Naive B cell (primary cell): ENCODE data around the gene AGPAT2. TPM values are rescaled to one million over a fixed set of nuclear protein-coding genes. Genes with fewer than 3 reads are reported as not detected.

Source experiments
- ATAC-seq, 2 donors: fragments of 150-1000 bp; cut with Tn5 transposase; 2 replicates each; pipeline ENCODE4 v1.10.0; 2021; ENCODE audit warnings: low read depth in 2 of 2, mild to moderate bottlenecking in 2 of 2, moderate library complexity in 2 of 2
- DNase-seq: peaks from one replicate; pipeline ENCODE4 v3.0.0; 2022
- H3K27ac Mint-ChIP-seq, 6 donors: one replicate each; pipeline ENCODE4 v1.8.0; 2020 to 2022; ENCODE audit warnings: mild to moderate bottlenecking in 6 of 6, mixed read lengths in 6 of 6, moderate library complexity in 5 of 6, inconsistent platforms in 2 of 6
- H3K27me3 Mint-ChIP-seq, 3 donors: one replicate each; pipeline ENCODE4 v1.8.0; 2021 to 2022; ENCODE audit warnings: mixed read lengths in 3 of 3, mild to moderate bottlenecking in 1 of 3
- H3K36me3 Mint-ChIP-seq, 2 donors: one replicate each; pipeline ENCODE4 v1.8.0; 2020 to 2022; ENCODE audit warnings: mixed read lengths in 2 of 2, inconsistent platforms in 1 of 2, mild to moderate bottlenecking in 1 of 2
- H3K4me1 Mint-ChIP-seq, 3 donors: one replicate each; pipeline ENCODE4 v1.8.0; 2020 to 2022; ENCODE audit warnings: mixed read lengths in 3 of 3, inconsistent platforms in 1 of 3, mild to moderate bottlenecking in 1 of 3, moderate library complexity in 1 of 3
- H3K4me3 Mint-ChIP-seq, 8 donors: one replicate each; pipeline ENCODE4 v1.8.0; 2020 to 2022; ENCODE audit warnings: mild to moderate bottlenecking in 8 of 8, mixed read lengths in 8 of 8, moderate library complexity in 8 of 8, inconsistent platforms in 2 of 8
- H3K9me3 Mint-ChIP-seq, 7 donors: one replicate each; pipeline ENCODE4 v1.8.0; 2020 to 2022; ENCODE audit warnings: mixed read lengths in 7 of 7, mild to moderate bottlenecking in 5 of 7, inconsistent platforms in 2 of 7, moderate library complexity in 1 of 7
- polyA plus RNA-seq, 6 donors: library from polyadenylated mRNA; unstranded; fragments of 300-500 nt; fragmentation: Illumina TruSeq; gene quantifications; one replicate each; pipeline ENCODE4 v1.2.3, GENCODE V29; 2021; ENCODE audit warnings: low read depth in 6 of 6

The AGPAT2 gene
- polyA plus RNA-seq, 6 donors from 2014 or later = 36.1 to 59.9 (median 48.0) TPM

DNA sequence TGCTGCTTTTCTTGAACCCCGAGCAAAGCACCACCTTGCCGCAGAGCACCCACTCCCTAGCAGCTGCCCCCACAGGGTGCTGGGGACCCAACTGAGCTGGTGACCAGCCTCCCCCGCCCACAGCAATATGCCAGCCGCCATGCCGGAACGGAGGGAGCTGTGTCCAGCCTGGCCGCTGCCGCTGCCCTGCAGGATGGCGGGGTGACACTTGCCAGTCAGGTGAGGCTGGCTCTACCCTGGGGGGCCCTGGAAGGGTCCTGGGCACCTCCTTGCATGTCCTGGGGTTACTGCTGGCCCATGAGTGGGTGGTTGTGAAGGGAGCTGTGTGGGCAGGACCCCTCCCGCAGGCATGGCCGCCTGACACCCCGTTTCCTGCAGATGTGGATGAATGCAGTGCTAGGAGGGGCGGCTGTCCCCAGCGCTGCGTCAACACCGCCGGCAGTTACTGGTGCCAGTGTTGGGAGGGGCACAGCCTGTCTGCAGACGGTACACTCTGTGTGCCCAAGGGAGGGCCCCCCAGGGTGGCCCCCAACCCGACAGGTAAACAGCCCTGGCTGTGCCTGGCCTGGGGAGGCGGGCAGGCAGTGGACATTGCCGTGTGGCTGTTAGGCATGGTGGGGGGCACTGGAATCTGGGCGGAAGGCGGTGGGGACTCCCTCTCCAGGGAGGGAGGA is 17.3 kb downstream of the AGPAT2 start:
- ATAC-seq (no peak), DNase-seq (no peak)
- Mint-ChIP-seq H3K4me3 (no peak overlapping the region), H3K27ac (no peak overlapping the region), H3K4me1 (peaks cover 3 to 11% (median 9%) of the 10 kb centered on the region in 3 donors), H3K36me3 (no peaks in the 10 kb centered on the region), H3K9me3 (no peaks in the 10 kb centered on the region), H3K27me3 (peaks cover 0 to 26% (median 3%) of the 10 kb centered on the region in 3 donors)

DNA sequence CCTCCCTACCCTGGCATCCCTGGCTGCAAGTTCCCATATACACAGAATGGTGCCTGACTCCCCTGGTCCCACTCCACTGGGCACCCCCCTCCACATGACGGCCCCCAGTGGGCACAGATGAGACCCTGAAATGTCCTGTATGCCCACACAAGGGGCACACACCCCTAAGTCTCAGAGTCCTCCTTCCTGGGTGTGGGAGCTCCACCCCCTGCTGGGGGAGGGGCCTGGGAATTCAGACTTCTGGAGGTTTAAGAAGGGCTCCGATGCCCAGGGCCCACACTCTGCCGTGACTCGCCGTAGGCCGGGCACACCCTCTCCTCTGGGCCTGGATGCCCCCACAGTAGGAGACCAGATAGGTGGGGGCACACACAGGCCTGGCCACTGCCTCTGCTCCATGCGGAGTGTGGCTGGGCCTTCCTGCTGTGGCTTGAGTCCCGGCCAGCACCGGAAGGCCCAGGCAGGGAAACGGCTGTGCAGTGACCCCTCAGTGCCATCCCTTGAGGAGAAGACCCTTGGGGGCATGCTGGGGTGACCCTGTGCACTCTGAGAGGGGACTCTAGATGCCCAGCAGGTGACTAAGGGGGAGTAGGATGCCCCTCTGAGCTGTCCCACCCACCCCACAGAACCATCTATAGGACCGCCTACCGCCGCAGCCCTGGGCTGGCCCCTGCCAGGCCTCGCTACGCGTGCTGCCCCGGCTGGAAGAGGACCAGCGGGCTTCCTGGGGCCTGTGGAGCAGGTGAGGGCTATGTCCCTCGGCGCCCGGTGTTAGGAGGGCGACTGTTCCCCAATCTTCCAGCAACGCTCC is 18.1 kb downstream of the AGPAT2 start:
- Mint-ChIP-seq H3K9me3 (no peaks in the 10 kb centered on the region), H3K36me3 (no peaks in the 10 kb centered on the region), H3K27ac (no peak overlapping the region), H3K27me3 (peaks cover 0 to 34% (median 5%) of the 10 kb centered on the region in 3 donors), H3K4me3 (peak overlapping the region in 2 of 8 donors; percentile 18 to 64), H3K4me1 (peaks cover 5 to 15% (median 12%) of the 10 kb centered on the region in 3 donors)
- ATAC-seq (no peak), DNase-seq (no peak)

DNA sequence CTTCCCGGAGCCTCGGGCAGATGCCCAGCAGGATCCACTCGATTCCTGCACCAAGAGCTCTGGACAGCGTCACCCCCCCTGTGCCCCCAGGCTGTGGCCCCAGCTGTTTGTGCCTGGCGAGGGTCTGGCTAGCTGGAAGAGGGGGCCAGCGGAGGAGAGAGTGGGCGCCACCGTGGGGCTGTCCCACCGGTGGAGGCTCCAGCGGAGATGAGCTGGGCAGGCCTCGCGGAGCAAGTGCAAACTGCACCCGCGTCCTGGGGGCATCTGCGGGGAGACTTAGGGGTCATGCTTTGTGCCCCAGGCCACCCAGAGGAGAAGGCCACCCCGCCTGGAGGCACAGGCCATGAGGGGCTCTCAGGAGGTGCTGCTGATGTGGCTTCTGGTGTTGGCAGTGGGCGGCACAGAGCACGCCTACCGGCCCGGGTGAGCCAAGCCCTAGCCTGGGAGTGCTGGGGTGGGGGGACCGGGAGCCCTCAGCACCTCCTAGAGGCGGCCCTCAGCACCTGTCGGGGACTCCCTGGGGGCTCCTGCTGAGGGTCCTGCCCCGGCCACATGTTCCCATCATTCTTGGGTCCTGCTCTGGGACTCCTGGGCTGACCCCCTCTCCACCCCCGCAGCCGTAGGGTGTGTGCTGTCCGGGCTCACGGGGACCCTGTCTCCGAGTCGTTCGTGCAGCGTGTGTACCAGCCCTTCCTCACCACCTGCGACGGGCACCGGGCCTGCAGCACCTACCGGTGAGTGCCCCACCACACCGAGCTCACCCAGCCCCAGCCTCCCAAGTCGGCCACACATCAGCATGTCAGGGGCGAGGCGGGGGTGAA is 19.1 kb downstream of the AGPAT2 start:
- no peaks in the 10 kb centered on the region for H3K9me3 Mint-ChIP-seq
- H3K4me1 Mint-ChIP-seq = peaks cover 5 to 19% (median 9%) of the 10 kb centered on the region in 3 donors
- peaks cover 0 to 44% (median 5%) of the 10 kb centered on the region in 3 donors for H3K27me3 Mint-ChIP-seq
- ATAC-seq (no peak), DNase-seq (no peak)
- peak overlapping the region in 2 of 8 donors; percentile 18 to 20 for H3K4me3 Mint-ChIP-seq
- H3K27ac Mint-ChIP-seq = no peak overlapping the region
- H3K36me3 Mint-ChIP-seq = no peaks in the 10 kb centered on the region

DNA sequence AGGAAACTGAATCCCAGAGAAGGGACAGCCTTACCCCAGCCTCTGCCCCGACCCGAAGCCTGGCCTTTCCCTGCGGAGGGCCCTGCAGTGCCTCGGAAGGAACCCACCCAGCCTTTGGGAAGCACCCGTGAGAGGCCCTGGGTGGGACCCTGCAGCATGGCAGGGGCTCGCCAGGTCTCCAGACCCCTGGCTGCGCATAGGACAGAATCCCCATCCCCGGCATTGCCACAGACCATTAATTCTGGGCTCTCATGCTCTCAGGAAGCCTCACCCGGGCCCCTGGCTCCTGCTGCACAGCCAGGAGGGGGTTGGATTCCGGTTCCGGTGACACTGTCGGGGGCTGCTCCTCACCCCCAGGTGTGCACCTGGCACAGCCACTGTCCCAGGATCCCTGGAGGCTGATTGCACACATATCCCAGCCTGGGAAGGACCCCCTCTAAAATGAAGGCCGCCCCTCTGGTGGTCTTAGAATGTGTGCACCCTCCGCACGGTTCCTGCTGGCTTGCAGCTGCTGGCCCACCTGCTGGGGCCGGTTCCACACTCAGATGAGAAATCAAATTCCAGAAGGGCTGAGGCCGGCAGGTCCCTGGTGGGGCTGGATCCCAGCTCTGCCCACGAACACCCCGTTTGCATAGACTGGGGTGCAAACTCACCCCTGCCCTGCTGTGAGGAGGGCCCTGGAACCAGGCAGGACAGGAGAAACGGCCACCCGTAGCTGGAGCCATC is 19.9 kb downstream of the AGPAT2 start:
- Mint-ChIP-seq H3K9me3 (no peaks in the 10 kb centered on the region), H3K4me1 (peaks cover 5 to 20% (median 9%) of the 10 kb centered on the region in 3 donors), H3K4me3 (no peak overlapping the region), H3K27ac (no peak overlapping the region), H3K27me3 (peaks cover 0 to 49% (median 5%) of the 10 kb centered on the region in 3 donors), H3K36me3 (no peaks in the 10 kb centered on the region)
- DNase-seq = no peak
- ATAC-seq = no peak

DNA sequence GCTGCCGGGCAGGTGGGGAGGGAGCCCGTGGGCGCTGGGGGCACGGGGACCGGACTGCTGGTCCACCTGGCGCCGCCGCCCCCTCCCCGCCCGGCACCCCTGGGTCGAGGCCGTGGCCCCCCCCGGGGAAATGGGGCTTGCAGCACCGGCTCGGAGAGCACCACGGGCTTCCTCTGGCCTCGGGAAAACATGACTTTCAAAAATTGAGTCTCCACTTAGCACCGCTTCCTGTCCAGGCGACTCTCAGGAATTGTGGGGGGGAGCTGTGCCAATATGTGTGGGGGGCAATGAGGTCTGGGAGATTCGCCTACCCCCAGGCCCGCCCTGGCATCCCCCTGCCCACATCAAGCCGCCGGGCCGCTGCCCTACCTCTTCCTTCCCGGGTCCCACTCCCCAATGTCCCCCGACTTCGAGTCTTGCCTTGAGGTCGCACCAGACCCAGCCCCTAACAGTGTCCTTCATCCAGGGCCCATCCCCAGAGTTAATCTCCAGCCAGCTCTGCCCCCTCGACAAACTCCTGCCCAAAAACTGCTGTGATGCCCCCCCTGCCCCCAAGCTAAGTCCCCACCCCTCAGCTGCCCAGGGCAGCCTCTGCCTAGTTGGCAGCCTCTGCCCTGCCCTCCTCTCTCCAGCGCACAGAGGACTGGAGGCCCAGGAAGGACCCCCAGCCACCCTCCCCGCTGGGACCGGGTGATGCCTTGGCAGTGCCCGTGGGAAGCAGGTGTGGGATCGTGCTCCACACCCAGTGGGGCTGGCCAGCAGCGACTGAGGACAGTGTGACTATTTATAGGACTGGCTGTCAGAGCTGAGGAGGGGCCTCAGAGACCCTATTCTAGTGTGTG is 20.7 kb downstream of the AGPAT2 start:
- ATAC-seq (no peak), DNase-seq (no peak)
- Mint-ChIP-seq H3K9me3 (no peaks in the 10 kb centered on the region), H3K4me1 (peaks cover 5 to 20% (median 9%) of the 10 kb centered on the region in 3 donors), H3K27me3 (peaks cover 0 to 54% (median 5%) of the 10 kb centered on the region in 3 donors), H3K36me3 (no peaks in the 10 kb centered on the region), H3K27ac (peak overlapping the region in 1 of 6 donors; percentile 86), H3K4me3 (peak overlapping the region in 5 of 8 donors; percentile 47 to 72 (median 63))

DNA sequence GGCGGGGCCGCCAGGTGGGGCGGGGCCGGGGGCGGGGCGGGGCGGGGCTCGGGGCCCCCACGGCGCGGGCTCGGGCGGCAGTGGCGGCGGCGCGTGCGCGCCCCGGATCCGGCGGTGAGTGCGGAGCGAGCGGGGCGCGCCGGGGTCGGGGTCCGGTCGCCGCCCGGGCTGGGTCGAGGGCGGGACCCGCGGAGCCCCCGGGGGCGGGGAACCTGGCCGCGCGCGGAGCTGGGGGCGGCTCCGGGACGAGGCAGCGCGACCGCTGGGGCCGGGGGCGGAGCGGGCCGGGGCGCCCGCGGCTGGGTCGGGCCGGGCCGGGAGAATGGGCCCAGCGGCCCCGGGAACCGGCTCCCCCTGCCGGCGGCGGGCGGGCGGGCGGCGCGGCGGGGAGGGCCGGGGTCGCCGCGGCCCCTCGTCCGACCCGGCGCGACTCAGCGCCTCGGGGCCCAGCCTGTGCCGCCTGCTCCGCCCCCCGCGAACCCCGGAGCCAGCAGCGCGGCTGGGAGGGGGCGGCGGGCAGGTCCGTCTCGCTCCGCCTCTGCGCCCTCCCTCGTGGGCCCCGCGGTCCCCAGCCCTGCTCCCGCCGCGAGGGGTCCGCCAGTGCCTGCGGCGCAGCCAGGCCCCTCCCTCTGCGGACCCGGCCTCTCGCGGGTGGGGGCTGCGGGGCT is 21.4 kb downstream of the AGPAT2 start:
- no peak overlapping the region for H3K27ac Mint-ChIP-seq
- peaks cover 0 to 62% (median 5%) of the 10 kb centered on the region in 3 donors for H3K27me3 Mint-ChIP-seq
- H3K36me3 Mint-ChIP-seq = no peaks in the 10 kb centered on the region
- no peak for DNase-seq
- H3K4me1 Mint-ChIP-seq = peaks cover 5 to 20% (median 9%) of the 10 kb centered on the region in 3 donors
- peak; percentile 50 to 54 for ATAC-seq
- no peaks in the 10 kb centered on the region for H3K9me3 Mint-ChIP-seq
- H3K4me3 Mint-ChIP-seq = peak overlapping the region in 1 of 8 donors; percentile 70

DNA sequence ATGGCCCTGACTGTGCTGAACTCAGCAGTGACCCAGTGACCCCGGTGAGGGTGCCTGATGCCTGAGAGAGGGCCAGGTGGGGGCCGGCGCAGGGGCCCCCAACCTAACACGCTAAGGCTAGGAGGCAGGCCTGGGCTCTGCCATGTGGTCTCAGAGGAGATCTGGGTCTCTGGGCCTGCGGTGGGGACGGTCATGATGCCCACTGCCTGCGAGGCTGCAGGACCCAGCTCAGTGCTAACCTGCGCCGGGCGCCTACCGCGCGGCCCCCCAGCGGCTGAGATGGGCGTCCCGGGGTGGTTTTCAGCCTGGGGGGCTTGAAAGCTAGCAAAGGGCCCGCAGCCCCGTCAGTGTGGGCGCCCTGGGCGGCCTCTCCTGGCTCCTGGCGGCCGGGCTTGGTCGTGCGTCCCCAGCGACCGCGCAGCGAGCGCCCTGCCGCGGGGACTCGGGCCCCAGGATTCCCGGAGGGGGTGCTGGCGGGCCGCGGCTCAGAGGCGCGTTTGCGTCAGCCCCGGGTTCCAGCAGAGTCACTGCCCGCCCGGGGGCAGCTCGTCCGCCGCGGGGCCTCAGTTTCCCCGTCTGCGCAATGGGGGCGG is 22.1 kb downstream of the AGPAT2 start:
- Mint-ChIP-seq H3K4me3 (peak overlapping the region in 7 of 8 donors; percentile 42 to 82 (median 75)), H3K36me3 (no peaks in the 10 kb centered on the region), H3K4me1 (peaks cover 5 to 20% (median 9%) of the 10 kb centered on the region in 3 donors), H3K9me3 (no peaks in the 10 kb centered on the region), H3K27ac (peak overlapping the region in 1 of 6 donors; percentile 18), H3K27me3 (peaks cover 0 to 66% (median 11%) of the 10 kb centered on the region in 3 donors)
- ATAC-seq (peak; percentile 32 to 38), DNase-seq (no peak)

DNA sequence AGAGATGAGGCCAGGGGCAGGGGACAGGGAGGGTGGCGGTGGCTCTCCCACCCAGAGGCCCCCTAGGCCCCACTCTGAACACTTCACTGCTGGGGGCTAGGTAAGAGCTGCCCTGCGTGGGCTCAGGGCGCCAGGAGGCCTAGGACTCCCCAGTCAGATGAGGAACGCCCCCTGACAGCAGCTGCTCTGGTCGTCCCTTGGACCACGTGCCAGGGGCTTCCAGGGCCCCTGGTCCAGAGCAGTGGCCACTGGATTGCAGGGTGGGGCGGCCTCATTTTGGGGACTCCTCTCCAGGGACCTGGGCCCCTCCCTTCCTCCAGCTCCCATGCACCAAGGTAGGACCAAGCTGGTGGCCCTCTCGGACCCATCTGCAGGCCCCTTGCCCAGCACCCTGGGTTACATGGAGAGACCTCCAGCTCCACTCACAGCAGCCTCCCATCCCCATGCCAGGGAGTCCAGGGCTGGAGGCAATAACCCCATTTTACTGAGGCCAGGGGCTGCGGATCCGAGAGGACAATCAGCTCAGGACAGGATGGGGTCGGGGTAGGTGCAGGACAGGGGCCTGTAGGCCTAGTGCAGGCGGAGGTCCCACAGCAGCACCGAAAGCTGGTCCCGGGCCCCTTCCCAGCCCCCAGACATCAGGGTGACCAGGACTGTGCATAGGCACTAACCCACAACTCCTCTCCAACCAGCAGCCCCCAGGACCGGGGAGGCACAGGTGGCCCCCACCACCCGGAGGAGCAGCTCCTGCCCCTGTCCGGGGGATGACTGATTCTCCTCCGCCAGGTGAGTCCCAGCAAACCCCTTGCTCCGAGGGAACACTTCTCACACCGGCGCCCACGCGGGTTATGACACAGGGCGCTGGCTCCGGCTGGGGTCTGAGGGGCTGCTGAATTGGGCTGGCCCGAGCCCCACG is 23.0 kb downstream of the AGPAT2 start:
- peaks cover 0 to 71% (median 21%) of the 10 kb centered on the region in 3 donors for H3K27me3 Mint-ChIP-seq
- no peaks in the 10 kb centered on the region for H3K9me3 Mint-ChIP-seq
- peaks cover 5 to 20% (median 9%) of the 10 kb centered on the region in 3 donors for H3K4me1 Mint-ChIP-seq
- H3K27ac Mint-ChIP-seq = no peak overlapping the region
- DNase-seq (no peak), ATAC-seq (no peak)
- peak overlapping the region in 6 of 8 donors; percentile 22 to 82 (median 69) for H3K4me3 Mint-ChIP-seq
- H3K36me3 Mint-ChIP-seq = no peaks in the 10 kb centered on the region

DNA sequence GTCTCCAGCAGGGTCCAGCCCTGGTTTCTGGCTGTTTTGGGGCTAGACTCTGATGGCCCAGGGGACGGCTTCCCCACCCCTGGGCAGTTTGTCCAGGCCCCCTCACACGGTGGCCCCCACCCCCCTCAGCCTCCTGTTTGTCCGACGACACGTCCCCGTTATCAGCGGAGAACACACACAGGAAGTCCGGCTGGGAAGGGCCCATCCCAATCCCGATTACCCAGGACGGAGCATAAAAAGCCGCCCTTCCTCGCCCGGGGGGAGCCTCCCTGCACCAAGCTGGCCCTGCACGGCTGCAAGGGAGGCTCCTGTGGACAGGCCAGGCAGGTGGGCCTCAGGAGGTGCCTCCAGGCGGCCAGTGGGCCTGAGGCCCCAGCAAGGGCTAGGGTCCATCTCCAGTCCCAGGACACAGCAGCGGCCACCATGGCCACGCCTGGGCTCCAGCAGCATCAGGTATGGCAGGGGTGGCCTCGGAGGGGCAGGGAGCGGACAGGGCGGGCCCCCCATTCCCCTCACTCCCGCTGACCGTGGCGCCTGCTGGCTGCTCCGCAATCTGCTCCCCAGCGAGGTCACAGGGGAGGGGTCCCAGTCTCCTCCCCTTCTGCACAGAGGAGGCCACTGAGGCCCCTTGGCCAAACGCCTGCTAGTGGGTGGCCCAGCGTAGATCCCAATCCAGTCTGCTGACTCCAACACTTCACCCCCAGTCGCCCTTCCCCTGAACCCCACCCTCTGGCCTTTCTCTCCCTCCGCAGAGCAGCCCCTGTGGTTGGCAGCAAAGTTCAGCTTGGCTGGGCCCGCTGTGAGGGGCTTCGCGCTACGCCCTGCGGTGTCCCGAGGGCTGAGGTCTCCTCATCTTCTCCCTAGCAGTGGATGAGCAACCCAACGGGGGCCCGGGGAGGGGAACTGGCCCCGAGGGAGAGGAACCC is 24.3 kb downstream of the AGPAT2 start, which contains the start of gene EGFL7:
Gene EGFL7, plus strand, starts transcription at position 261 of the 926 bp plus-strand sequence. CDS start 5,367 bp downstream, outside the sequence.
- Mint-ChIP-seq H3K27me3 (peaks cover 6 to 72% (median 31%) of the 10 kb centered on the region in 3 donors), H3K9me3 (peaks cover 0 to 2% (median 0%) of the 10 kb centered on the region in 7 donors), H3K4me3 (peak within 1 kb of the TSS in 2 of 8 donors; percentile 10 to 25), H3K27ac (no peak within 1 kb of the TSS), H3K36me3 (no peaks in the 10 kb centered on the region), H3K4me1 (peaks cover 7 to 23% (median 14%) of the 10 kb centered on the region in 3 donors)
- ATAC-seq (no peak), DNase-seq (no peak)

DNA sequence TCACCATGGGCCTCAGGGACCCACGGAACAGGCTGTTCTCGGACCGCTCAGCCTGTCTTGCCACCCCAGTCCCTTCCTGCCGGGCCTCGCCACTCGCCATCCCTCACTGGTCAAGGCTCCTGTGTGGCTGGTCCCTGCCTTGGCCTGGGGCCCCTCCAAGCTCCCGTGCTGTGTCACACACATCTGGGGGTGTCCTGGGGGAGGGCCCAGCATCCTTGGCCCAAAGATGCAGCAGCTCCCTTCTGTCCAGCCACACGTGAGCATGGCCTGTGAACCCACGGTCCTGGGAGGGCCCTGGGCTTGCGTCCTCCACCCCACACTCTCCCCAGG is 25.0 kb downstream of the AGPAT2 start:
- Mint-ChIP-seq H3K9me3 (peaks cover 0 to 2% (median 0%) of the 10 kb centered on the region in 7 donors), H3K4me1 (peaks cover 12 to 29% (median 17%) of the 10 kb centered on the region in 3 donors), H3K36me3 (no peaks in the 10 kb centered on the region), H3K4me3 (no peak overlapping the region), H3K27ac (no peak overlapping the region), H3K27me3 (peaks cover 11 to 78% (median 37%) of the 10 kb centered on the region in 3 donors)
- ATAC-seq = no peak
- DNase-seq = no peak
